Bronchial epithelial cell (primary cell): Measurements from ENCODE around the gene ZMYND19. TPM values are rescaled to one million over a fixed set of nuclear protein-coding genes. Genes with fewer than 3 reads are reported as not detected.

Experiments
- DNase-seq: peaks from one replicate; pipeline ENCODE4 v3.0.0-alpha.2; 2010; ENCODE audit warnings: low read depth
- FAIRE-seq: peaks from 2 replicates; lab custom pipeline; 2011; peaks lifted over from hg19 to GRCh38; lab: Jason Lieb, UNC
- H3K27me3 ChIP-seq: 2 replicates; pipeline ENCODE4 v1.5.1; 2011; ENCODE audit warnings: low read length; ENCODE audit not compliant: control insufficient read depth, insufficient read depth
- H3K36me3 ChIP-seq: 2 replicates; pipeline ENCODE4 v1.5.1; 2011; ENCODE audit warnings: low read length; ENCODE audit not compliant: control insufficient read depth, insufficient read depth
- H3K4me3 ChIP-seq: 2 replicates; pipeline ENCODE4 v1.5.1; 2011; ENCODE audit warnings: mild to moderate bottlenecking, low read depth, low read length, control low read depth
- CTCF ChIP-seq: IDR thresholded peaks from 2 replicates; pipeline ENCODE4 v1.5.1; 2011; ENCODE audit warnings: mild to moderate bottlenecking, moderate library complexity, low read length, control low read depth, inconsistent platforms; ENCODE audit not compliant: insufficient read depth, severe bottlenecking
- total RNA-seq: library from RNA; depleted of rRNA; stranded (reverse); fragments of >200 nt; gene quantifications from 2 replicates; pipeline ENCODE4 v1.2.1, GENCODE V29; 2014

The ZMYND19 gene
- total RNA-seq, 1 donor from 2014 or later = 34.2 TPM

DNA sequence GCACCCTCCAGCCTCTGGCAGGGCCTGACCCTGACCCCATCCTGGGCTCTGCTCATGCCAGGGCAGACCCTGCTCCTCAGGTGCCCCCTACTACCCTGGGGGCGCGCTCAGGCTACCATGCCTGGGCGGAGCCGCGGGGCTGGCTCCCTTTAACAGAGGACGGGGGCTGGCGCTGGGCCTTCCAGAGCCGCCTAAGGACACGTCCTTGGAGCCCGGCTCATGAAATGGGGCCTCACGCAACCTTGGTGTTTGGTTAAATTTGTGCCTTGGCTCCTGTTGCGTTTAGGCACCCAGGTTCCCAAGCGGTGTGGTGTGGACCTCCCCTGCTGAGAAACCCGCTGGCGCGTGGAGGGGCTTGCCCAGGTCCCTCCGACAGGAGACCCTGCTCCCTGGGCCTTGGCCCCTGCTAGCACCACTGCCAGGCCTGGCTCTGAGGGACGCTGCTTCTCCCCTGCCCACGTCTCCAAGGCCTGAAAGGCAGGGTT is 25.1 kb upstream of the ZMYND19 start:
- no peak for FAIRE-seq
- TF ChIP-seq CTCF = no peak
- Histone ChIP-seq H3K36me3 (peaks cover 30% of the 10 kb centered on the region), H3K27me3 (no peaks in the 10 kb centered on the region), H3K4me3 (no peak overlapping the region)
- no peak for DNase-seq

- peaks cover 30% of the 10 kb centered on the region for H3K36me3 ChIP-seq
Measured at GRCh38 chr9:137614631-137615386, 24.5 kb upstream of the ZMYND19 start.

GRCh38 chr9:137613738-137614523 is 23.6 kb upstream of the ZMYND19 start:
- no peak for FAIRE-seq
- Histone ChIP-seq H3K36me3 (peaks cover 33% of the 10 kb centered on the region), H3K4me3 (no peak overlapping the region)

More at GRCh38 chr9:137614631-137615386, 24.5 kb upstream of the ZMYND19 start:
- no peak for FAIRE-seq
- no peak for DNase-seq
- no peaks in the 10 kb centered on the region for H3K27me3 ChIP-seq
- TF ChIP-seq CTCF = no peak
- H3K4me3 ChIP-seq = no peak overlapping the region

DNA sequence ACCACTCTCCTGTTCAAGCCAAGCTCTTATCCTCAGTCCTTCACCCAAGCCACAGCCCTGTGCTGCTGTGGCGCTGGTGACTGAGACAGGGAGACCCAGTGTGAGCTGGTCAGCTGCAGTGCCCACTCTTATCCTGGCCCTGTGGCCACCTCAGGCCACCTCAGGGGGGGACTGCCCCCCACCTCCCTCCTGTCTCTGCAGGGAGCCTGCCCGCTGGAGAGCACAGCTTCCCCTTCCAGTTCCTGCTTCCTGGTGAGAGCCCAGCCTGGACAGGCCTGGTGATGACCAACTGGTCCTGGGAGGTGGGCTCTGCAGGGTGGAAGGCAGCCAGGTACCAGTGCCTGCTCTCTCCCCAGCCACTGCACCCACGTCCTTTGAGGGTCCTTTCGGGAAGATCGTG is 22.9 kb upstream of the ZMYND19 start:
- peaks cover 40% of the 10 kb centered on the region for H3K36me3 ChIP-seq
- H3K27me3 ChIP-seq = no peaks in the 10 kb centered on the region
- peak overlapping the region; percentile 39 for H3K4me3 ChIP-seq
- no peak for TF ChIP-seq CTCF
- DNase-seq (no peak), FAIRE-seq (no peak)

More at GRCh38 chr9:137613738-137614523, 23.6 kb upstream of the ZMYND19 start:
- no peak for DNase-seq
- H3K27me3 ChIP-seq = no peaks in the 10 kb centered on the region
- TF ChIP-seq CTCF = no peak

- H3K36me3 ChIP-seq = peaks cover 40% of the 10 kb centered on the region
- no peak for TF ChIP-seq CTCF
- H3K4me3 ChIP-seq = peak overlapping the region; percentile 39
- DNase-seq = no peak
- no peak for FAIRE-seq
- no peaks in the 10 kb centered on the region for H3K27me3 ChIP-seq
Measured at GRCh38 chr9:137612741-137613142, 22.4 kb upstream of the ZMYND19 start.
